Psoas muscle (tissue), 8 donors: Measurements from ENCODE around the gene TAF5L. TPM values are rescaled to one million over a fixed set of nuclear protein-coding genes. Genes with fewer than 3 reads are reported as not detected.

Source experiments
- ATAC-seq, 4 donors: fragments of 200-7000 bp; cut with Tn5 transposase; one replicate each; pipeline ENCODE4 v1.9.1; 2020; ENCODE audit warnings: moderate library complexity in 3 of 4, mild to moderate bottlenecking in 2 of 4
- DNase-seq, 2 donors: peaks; one replicate each; pipeline ENCODE4 v3.0.0-alpha.2; 2020
- H3K27ac ChIP-seq: fragments of 200-600 bp; one replicate; pipeline ENCODE4 v1.8.0; 2022
- H3K27me3 ChIP-seq, 3 donors: fragments of 200-600 bp in 1 of 3; one replicate each; pipeline versions ENCODE4 v1.6.1 to v1.8.0; 2013 to 2022; ENCODE audit warnings: low read length in 2 of 3, mild to moderate bottlenecking in 2 of 3, moderate library complexity in 1 of 3; ENCODE audit not compliant: insufficient read depth in 3 of 3
- H3K36me3 ChIP-seq, 2 donors: fragments of 200-600 bp in 1 of 2; one replicate each; pipeline versions ENCODE4 v1.6.1 to v1.8.0; 2013 to 2022; ENCODE audit warnings: low read depth in 1 of 2, mild to moderate bottlenecking in 1 of 2, moderate library complexity in 1 of 2; ENCODE audit not compliant: insufficient read depth in 1 of 2
- H3K4me1 ChIP-seq: fragments of 200-600 bp; one replicate; pipeline ENCODE4 v1.8.0; 2022
- H3K4me3 ChIP-seq: fragments of 200-600 bp; one replicate; pipeline ENCODE4 v1.8.0; 2022; ENCODE audit warnings: mild to moderate bottlenecking
- H3K9me3 ChIP-seq: fragments of 200-600 bp; one replicate; pipeline ENCODE4 v1.8.0; 2022
- CTCF ChIP-seq: fragments of 200-600 bp; IDR thresholded peaks from one replicate; pipeline ENCODE4 v1.8.0; 2022; ENCODE audit warnings: antibody characterized with exemption
- WGBS, 3 donors: extraction: QIAGEN DNeasy Blood & Tissue Kit; methylation state at CpG; one replicate each; pipeline versions ENCODE4 v1.1.6 to v1.1.7; 2013; 5-methylcytosine and 5-hydroxymethylcytosine counted together
- intact Hi-C, 2 donors: fragments of 100-400 bp; cut with DNase I; formaldehyde crosslinking; loops; one replicate each; pipeline versions ENCODE4 v1.11.0 to v1.14.2; 2022
- polyA plus RNA-seq, 3 donors: library from polyadenylated mRNA; stranded (reverse); fragments of 200-250 nt; gene quantifications; one replicate each; pipeline ENCODE4 v1.2.3, GENCODE V29; 2013
- total RNA-seq, 4 donors: library from RNA; stranded (reverse); fragmentation: NEBNext Ultra II Directional in 2 of 4; extraction: Animal tissue kit (Norgen Biotek cat#: 25700) in 2 of 4; gene quantifications; one replicate each; pipeline versions ENCODE4 v1.2.1 to v1.2.4, GENCODE V29; 2021 to 2023
- donor health status: healthy with polysubstance abuse.
- donor health status: DM: no; HTN: no; CAD: no; lungs with moderate emphysema.
- donor health status: Bipolar disorder and iron deficiency.
- donor health status: healthy.
- donor health status: DM: yes; HTN: yes; CAD: no.
- donor health status: DM: no; HTN: no; CAD: no.
- donor health status: DM: no; HTN: no; CAD: no.
- donor health status: DM: yes; HTN: yes; CAD: no.

Gene TAF5L
- total and polyA plus RNA-seq, 7 donors, result 8.5 to 49.0 (median 15.9) TPM

GRCh38 chr1:229620876-229621275 lies 5.0 kb downstream of the TAF5L start:
- H3K36me3 ChIP-seq, result peaks cover 0 to 4% of the 10 kb centered on the region in 2 donors
- H3K4me3 ChIP-seq, result no peak overlapping the region
- no peaks in the 10 kb centered on the region for H3K9me3 ChIP-seq
- DNase-seq (peak in 1 of 2 donors; percentile 41), ATAC-seq (peak; percentile 46 to 66 (median 62))
- H3K27ac ChIP-seq, result peak overlapping the region; percentile 17
- intact Hi-C loops, result loop anchor here in 1 of 2 donors (10.0 kb wide), 1 partner anchor 186 kb away; the partner anchor contains the start of gene ACTA1
- TF ChIP-seq CTCF, result no peak
- no peaks in the 10 kb centered on the region for H3K27me3 ChIP-seq
- peaks cover 55% of the 10 kb centered on the region for H3K4me1 ChIP-seq
- 35 to 56% (median 45%) methylated on average over 3 of the region's 3 CpGs for WGBS, 3 donors

- Histone ChIP-seq H3K27me3 (no peaks in the 10 kb centered on the region), H3K4me1 (peaks cover 53% of the 10 kb centered on the region), H3K4me3 (no peak overlapping the region), H3K36me3 (peaks cover 0 to 4% of the 10 kb centered on the region in 2 donors), H3K27ac (no peak overlapping the region), H3K9me3 (no peaks in the 10 kb centered on the region)
- DNase-seq, result no peak
- TF ChIP-seq CTCF, result no peak
- intact Hi-C loops, result loop anchor here in 1 of 2 donors (5.0 to 10.0 kb wide), 2 partner anchors 185 to 332 kb away; partner anchors contain the start of gene ACTA1
- no peak for ATAC-seq
- 91 to 93% (median 91%) methylated on average over 5 of the region's 5 CpGs for WGBS, 3 donors
Observed at GRCh38 chr1:229619614-229620013, 6.3 kb downstream of the TAF5L start.

GRCh38 chr1:229619002-229619401 lies 6.9 kb downstream of the TAF5L start:
- Histone ChIP-seq H3K4me3 (no peak overlapping the region), H3K9me3 (no peaks in the 10 kb centered on the region), H3K36me3 (peaks cover 4 to 5% of the 10 kb centered on the region in 2 donors), H3K27ac (no peak overlapping the region), H3K4me1 (peaks cover 47% of the 10 kb centered on the region), H3K27me3 (no peaks in the 10 kb centered on the region)
- intact Hi-C loops, result loop anchor here in 1 of 2 donors (5.0 kb wide), 1 partner anchor 332 kb away; no protein-coding TSS in a partner anchor
- no peak for TF ChIP-seq CTCF
- DNase-seq (no peak), ATAC-seq (no peak)

- H3K4me3 ChIP-seq, result no peak overlapping the region
- H3K9me3 ChIP-seq, result no peaks in the 10 kb centered on the region
- WGBS, 3 donors, result 83 to 87% (median 85%) methylated on average over 11 of the region's 11 CpGs
- peaks cover 2 to 19% of the 10 kb centered on the region in 2 donors for H3K36me3 ChIP-seq
- TF ChIP-seq CTCF, result no peak
- peaks cover 33% of the 10 kb centered on the region for H3K4me1 ChIP-seq
- no peak overlapping the region for H3K27ac ChIP-seq
- ATAC-seq (no peak), DNase-seq (no peak)
- H3K27me3 ChIP-seq, result no peaks in the 10 kb centered on the region
- intact Hi-C loops, result loop anchor here in 1 of 2 donors (5.0 kb wide), 1 partner anchor 330 kb away; no protein-coding TSS in a partner anchor
Observed at GRCh38 chr1:229617351-229618100, 8.4 kb downstream of the TAF5L start.
